ENCODE data around the gene ZFYVE28.

GRCh38 chr4:2412534-2412884 lies 5.9 kb downstream of the ZFYVE28 start:
- TF ChIP-seq, protein P1, sequence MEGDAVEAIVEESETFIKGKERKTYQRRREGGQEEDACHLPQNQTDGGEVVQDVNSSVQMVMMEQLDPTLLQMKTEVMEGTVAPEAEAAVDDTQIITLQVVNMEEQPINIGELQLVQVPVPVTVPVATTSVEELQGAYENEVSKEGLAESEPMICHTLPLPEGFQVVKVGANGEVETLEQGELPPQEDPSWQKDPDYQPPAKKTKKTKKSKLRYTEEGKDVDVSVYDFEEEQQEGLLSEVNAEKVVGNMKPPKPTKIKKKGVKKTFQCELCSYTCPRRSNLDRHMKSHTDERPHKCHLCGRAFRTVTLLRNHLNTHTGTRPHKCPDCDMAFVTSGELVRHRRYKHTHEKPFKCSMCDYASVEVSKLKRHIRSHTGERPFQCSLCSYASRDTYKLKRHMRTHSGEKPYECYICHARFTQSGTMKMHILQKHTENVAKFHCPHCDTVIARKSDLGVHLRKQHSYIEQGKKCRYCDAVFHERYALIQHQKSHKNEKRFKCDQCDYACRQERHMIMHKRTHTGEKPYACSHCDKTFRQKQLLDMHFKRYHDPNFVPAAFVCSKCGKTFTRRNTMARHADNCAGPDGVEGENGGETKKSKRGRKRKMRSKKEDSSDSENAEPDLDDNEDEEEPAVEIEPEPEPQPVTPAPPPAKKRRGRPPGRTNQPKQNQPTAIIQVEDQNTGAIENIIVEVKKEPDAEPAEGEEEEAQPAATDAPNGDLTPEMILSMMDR (conservative IDR thresholded peaks at IDR 0.05 in 1 of 2, IDR thresholded peaks at IDR 0.05 in 1 of 2; ENCODE audit: extremely low read depth in 1 of 2, insufficient read depth in 1 of 2, low read depth in 1 of 2, low read length in 2 of 2) = no peak
- TF ChIP-seq EZH2 (IDR thresholded peaks at IDR 0.05; ENCODE audit: borderline replicate concordance, low read length) = no peak

All from mammary epithelial cell (primary cell).